ENCODE data around the gene KLHL1.

GRCh38 chr13:69866555-69866954 lies 241.7 kb downstream of the KLHL1 start:
- no peak for TF ChIP-seq REST (IDR thresholded peaks at IDR 0.05; ENCODE audit: borderline replicate concordance)
- no peak for TF ChIP-seq REST (CRISPR knock-in tag; IDR thresholded peaks at IDR 0.05; ENCODE audit: low read depth)
- TF ChIP-seq NFE2L1 (tag; IDR thresholded peaks at IDR 0.05; ENCODE audit: borderline replicate concordance, low read depth): no peak
- no peak for TF ChIP-seq STAT5B (CRISPR knock-in tag; IDR thresholded peaks at IDR 0.05)
- no peak for TF ChIP-seq POLR2AphosphoS5 (IDR thresholded peaks at IDR 0.05; ENCODE audit: control insufficient read depth, insufficient read depth, low read depth, low read length)
- no peak for TF ChIP-seq LARP7 (IDR thresholded peaks at IDR 0.05)
- no peak for TF ChIP-seq XRCC3 (IDR thresholded peaks at IDR 0.05)
- no peak for TF ChIP-seq MXI1 (IDR thresholded peaks at IDR 0.05; ENCODE audit: low read depth, low read length)
